Measurements from ENCODE around the gene CA12.

The CA12 gene

DNA sequence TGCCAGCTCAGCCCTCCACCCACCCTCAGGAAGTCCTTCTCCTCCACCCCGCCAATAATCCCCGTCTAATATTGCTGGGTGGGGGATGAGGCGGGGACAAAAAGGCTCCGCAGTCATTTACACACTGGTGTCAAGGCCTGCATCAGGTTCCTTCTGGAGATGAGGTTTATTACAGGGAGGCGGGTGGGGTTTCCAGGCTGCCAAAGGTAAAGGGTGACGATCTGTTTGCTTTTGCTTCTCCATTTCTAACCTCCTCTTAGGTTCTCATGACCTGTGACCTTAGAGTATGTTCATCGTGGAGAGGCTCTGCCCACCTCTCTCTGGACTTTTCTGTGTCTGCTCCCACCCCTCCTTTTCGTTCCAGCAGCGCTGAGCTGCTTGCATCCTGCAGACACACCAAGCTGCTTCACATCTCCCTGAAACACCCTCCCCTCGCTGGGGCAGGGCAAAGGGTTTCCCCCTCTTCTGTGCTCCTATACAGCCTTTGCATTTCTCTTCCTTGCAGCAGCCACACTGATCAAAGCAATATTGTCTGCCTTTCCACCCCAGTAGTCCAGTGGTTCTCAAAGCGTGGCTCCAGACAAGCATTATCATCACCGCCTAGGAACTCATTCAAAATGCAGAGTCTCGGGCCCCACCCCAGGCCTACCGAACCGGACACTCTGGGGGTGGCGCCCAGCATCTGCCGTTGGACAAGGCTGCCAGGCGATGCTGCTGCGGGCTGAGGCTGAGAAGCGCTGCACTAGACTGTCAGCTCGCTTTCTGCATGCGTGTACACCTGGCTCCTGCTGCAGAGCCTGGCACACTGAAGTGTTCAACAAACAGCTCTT lies 26.6 kb downstream of the CA12 start:
- DNase-seq = no peak
- no peaks in the 10 kb centered on the region for H3K9me3 ChIP-seq (ENCODE audit: insufficient read depth, low read length, severe bottlenecking)
- ATAC-seq (ENCODE audit: insufficient read depth, low read depth) = no peak

DNA sequence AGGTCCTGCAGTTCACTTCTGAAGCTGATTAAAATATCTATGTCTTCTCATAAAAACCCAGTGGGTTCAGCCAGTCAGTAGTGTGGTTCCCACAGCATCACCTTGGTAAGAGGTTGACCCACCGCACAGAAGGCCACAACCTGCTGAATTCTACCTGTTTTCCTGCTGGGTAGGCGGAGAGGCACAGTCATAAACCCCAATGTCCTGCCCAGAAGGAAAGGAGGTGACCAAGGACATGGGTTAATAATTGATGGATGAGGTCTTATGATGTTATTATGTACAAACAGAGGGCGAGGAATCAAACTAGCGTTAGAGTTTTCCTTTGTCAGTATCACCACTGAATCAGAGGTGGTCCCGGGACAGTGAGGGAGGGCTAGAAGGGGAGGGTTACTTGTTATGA lies 27.8 kb downstream of the CA12 start:
- TF ChIP-seq, protein P1, sequence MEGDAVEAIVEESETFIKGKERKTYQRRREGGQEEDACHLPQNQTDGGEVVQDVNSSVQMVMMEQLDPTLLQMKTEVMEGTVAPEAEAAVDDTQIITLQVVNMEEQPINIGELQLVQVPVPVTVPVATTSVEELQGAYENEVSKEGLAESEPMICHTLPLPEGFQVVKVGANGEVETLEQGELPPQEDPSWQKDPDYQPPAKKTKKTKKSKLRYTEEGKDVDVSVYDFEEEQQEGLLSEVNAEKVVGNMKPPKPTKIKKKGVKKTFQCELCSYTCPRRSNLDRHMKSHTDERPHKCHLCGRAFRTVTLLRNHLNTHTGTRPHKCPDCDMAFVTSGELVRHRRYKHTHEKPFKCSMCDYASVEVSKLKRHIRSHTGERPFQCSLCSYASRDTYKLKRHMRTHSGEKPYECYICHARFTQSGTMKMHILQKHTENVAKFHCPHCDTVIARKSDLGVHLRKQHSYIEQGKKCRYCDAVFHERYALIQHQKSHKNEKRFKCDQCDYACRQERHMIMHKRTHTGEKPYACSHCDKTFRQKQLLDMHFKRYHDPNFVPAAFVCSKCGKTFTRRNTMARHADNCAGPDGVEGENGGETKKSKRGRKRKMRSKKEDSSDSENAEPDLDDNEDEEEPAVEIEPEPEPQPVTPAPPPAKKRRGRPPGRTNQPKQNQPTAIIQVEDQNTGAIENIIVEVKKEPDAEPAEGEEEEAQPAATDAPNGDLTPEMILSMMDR (IDR thresholded peaks at IDR 0.05; ENCODE audit: borderline replicate concordance, extremely low read depth, low read length, poor library complexity, severe bottlenecking) = no peak
- no peak for TF ChIP-seq EZH2 (IDR thresholded peaks at IDR 0.05; ENCODE audit: borderline replicate concordance, low read depth, low read length, severe bottlenecking)
- Histone ChIP-seq H3K9me3 (ENCODE audit: insufficient read depth, low read length, severe bottlenecking) (no peaks in the 10 kb centered on the region), H3K4me3 (ENCODE audit: low read depth in 1 of 2, low read length in 2 of 2) (no peak overlapping the region), H3K4me2 (ENCODE audit: insufficient read depth, low read length) (no peak overlapping the region), H3K79me2 (ENCODE audit: insufficient read depth, low read length) (no peaks in the 10 kb centered on the region), H4K20me1 (ENCODE audit: insufficient read depth, low read length) (no peaks in the 10 kb centered on the region), H3K27me3 (ENCODE audit: insufficient read depth, low read length, poor library complexity) (peaks cover 2% of the 10 kb centered on the region), H3K9ac (ENCODE audit: low read depth, low read length) (no peak overlapping the region), H3K36me3 (ENCODE audit: insufficient read depth, low read length) (no peaks in the 10 kb centered on the region), H3K27ac (ENCODE audit: low read length) (no peak overlapping the region), H3K4me1 (ENCODE audit: insufficient read depth, low read length) (no peaks in the 10 kb centered on the region), H2AFZ (ENCODE audit: low read depth, low read length) (no peak overlapping the region)
- ATAC-seq (ENCODE audit: insufficient read depth, low read depth) = no peak
- DNase-seq = no peak

More for the DNA sequence above, 26.6 kb downstream of the CA12 start:
- H4K20me1 ChIP-seq (ENCODE audit: insufficient read depth, low read length) = no peaks in the 10 kb centered on the region
- TF ChIP-seq, protein P1 (IDR thresholded peaks at IDR 0.05; ENCODE audit: borderline replicate concordance, extremely low read depth, low read length, poor library complexity, severe bottlenecking) = no peak
- TF ChIP-seq EZH2 (IDR thresholded peaks at IDR 0.05; ENCODE audit: borderline replicate concordance, low read depth, low read length, severe bottlenecking) = no peak
- H3K4me2 ChIP-seq (ENCODE audit: insufficient read depth, low read length) = no peak overlapping the region
- H3K9ac ChIP-seq (ENCODE audit: low read depth, low read length) = no peak overlapping the region
- peaks cover 12% of the 10 kb centered on the region for H3K27me3 ChIP-seq (ENCODE audit: insufficient read depth, low read length, poor library complexity)
- H2AFZ ChIP-seq (ENCODE audit: low read depth, low read length) = no peak overlapping the region
- H3K4me1 ChIP-seq (ENCODE audit: insufficient read depth, low read length) = no peaks in the 10 kb centered on the region
- H3K79me2 ChIP-seq (ENCODE audit: insufficient read depth, low read length) = no peaks in the 10 kb centered on the region
- no peak overlapping the region for H3K27ac ChIP-seq (ENCODE audit: low read length)
- no peak overlapping the region for H3K4me3 ChIP-seq (ENCODE audit: low read depth in 1 of 2, low read length in 2 of 2)
- H3K36me3 ChIP-seq (ENCODE audit: insufficient read depth, low read length) = no peaks in the 10 kb centered on the region

DNA sequence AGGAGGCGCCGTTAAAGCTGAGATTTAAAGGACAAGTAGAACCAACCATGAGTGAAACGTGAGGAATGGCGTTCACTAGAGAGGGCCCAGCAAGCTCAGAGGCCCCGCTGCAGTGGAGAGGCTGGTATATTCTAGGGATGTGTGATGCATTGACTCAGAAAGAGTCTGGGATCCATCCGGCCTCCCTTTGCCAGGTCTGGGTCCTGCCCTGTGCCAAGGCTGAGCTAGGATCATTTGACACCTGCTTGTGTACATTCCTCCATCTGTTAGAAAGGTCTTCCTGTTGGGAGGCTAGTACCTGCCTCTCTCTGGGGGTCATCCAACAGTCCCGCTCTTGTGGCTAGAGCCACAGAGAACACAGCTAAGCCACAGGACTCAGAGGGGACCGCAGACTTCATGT lies 28.4 kb downstream of the CA12 start:
- H3K4me1 ChIP-seq (ENCODE audit: insufficient read depth, low read length) = no peaks in the 10 kb centered on the region
- H3K9ac ChIP-seq (ENCODE audit: low read depth, low read length) = no peak overlapping the region
- TF ChIP-seq, protein P1 (IDR thresholded peaks at IDR 0.05; ENCODE audit: borderline replicate concordance, extremely low read depth, low read length, poor library complexity, severe bottlenecking) = no peak
- TF ChIP-seq EZH2 (IDR thresholded peaks at IDR 0.05; ENCODE audit: borderline replicate concordance, low read depth, low read length, severe bottlenecking) = no peak
- no peaks in the 10 kb centered on the region for H3K9me3 ChIP-seq (ENCODE audit: insufficient read depth, low read length, severe bottlenecking)
- DNase-seq (no peak), ATAC-seq (ENCODE audit: insufficient read depth, low read depth) (no peak)
- no peak overlapping the region for H2AFZ ChIP-seq (ENCODE audit: low read depth, low read length)
- H3K27ac ChIP-seq (ENCODE audit: low read length) = no peak overlapping the region
- no peak overlapping the region for H3K4me2 ChIP-seq (ENCODE audit: insufficient read depth, low read length)
- H4K20me1 ChIP-seq (ENCODE audit: insufficient read depth, low read length) = no peaks in the 10 kb centered on the region
- H3K36me3 ChIP-seq (ENCODE audit: insufficient read depth, low read length) = no peaks in the 10 kb centered on the region
- H3K79me2 ChIP-seq (ENCODE audit: insufficient read depth, low read length) = no peaks in the 10 kb centered on the region
- peaks cover 2% of the 10 kb centered on the region for H3K27me3 ChIP-seq (ENCODE audit: insufficient read depth, low read length, poor library complexity)
- no peak overlapping the region for H3K4me3 ChIP-seq (ENCODE audit: low read depth in 1 of 2, low read length in 2 of 2)

Measured in DND-41 (cell line).